DMS 273 (cell line): ENCODE results near the gene RBMS3.

Experiments used
- DNase-seq: peaks from one replicate; lab custom pipeline; 2025; ENCODE audit not compliant: unreplicated experiment; lab: John Stamatoyannopoulos, UW

The RBMS3 gene

GRCh38 chr3:29559741-29560465 is 279.0 kb downstream of the RBMS3 start:
- no peak for DNase-seq

- DNase-seq = no peak
Measured at GRCh38 chr3:29561651-29562149, 280.8 kb downstream of the RBMS3 start.

DNA sequence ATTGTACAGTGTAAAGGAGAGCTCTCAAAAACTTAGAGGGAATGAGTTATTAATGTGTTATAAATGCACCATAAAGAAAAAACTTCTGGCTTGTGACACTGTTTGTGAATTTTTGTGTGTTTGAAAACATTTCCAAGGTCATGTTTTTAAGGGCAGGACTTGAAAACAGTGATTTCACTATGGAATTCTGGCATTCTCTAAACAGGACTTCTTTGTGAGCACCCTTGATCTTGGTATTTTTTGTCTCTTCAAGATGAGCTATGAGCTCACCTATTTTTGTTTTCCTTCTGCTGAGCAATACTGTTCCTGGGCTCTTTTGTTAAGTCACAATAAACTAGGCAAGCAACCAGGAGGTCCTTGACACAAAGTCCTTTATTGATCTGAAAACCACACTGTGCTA is 284.4 kb downstream of the RBMS3 start:
- DNase-seq = no peak

DNA sequence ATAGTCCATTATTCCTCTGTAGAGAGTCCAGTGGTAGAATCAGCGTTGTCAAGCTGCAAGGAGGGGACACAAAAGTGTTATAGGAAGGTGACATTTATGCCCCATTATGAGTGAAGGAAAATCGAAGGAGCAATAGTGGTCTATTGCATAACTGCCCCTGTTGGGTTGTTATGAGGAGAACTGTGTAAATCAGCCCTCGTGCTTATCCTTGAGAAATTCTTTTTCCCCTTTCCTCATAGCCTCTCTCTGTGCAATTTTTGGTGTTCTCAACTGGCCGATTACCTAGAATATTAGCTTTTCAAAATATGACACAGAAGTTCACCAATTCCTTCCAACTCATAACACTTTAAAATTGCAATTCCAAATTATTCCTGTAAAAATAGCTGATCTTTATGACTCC is 286.6 kb downstream of the RBMS3 start:
- no peak for DNase-seq

GRCh38 chr3:29568355-29568754 is 287.5 kb downstream of the RBMS3 start:
- peak; percentile 4 for DNase-seq

GRCh38 chr3:29576181-29576580 is 295.3 kb downstream of the RBMS3 start:
- DNase-seq = no peak

GRCh38 chr3:29576675-29577074 is 295.8 kb downstream of the RBMS3 start:
- no peak for DNase-seq

DNA sequence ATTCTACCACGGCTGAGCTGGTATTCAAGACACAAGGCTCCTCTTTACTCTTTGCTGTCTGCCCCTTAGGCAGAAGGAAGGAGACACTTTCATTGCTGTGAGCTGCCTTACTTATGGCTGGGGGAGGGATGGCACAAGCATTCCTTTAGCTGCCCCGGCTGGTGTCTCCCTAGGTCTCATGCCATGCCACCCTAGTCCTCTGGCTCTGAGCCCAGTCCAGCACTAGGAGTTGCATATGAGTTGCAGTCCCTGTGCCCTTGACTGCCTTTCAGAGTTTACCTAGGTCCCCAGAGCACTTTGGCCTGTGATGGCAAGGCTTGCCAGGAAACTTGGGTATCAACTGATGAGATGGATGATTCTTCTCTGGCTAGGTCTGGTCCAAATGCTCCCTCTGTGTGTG is 296.4 kb downstream of the RBMS3 start:
- no peak for DNase-seq

DNA sequence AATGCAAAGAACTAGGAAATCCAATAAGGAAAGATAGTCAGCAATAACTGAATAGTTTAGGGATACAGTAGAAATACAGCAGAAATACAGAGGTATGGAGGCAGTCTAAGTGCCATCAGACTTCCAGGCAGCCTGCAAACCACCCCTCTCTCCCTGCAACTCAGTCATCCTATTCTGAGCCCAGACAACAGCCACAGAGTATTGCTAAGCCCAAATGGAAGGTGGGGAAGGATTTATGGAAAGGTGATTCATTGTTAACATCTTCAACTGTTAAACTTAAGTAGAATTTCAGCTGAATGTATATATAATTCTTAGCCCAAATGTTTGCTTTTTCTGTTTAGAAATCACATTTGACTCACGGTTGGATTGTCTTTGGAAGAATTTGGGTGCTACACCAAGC is 300.4 kb downstream of the RBMS3 start:
- no peak for DNase-seq

DNA sequence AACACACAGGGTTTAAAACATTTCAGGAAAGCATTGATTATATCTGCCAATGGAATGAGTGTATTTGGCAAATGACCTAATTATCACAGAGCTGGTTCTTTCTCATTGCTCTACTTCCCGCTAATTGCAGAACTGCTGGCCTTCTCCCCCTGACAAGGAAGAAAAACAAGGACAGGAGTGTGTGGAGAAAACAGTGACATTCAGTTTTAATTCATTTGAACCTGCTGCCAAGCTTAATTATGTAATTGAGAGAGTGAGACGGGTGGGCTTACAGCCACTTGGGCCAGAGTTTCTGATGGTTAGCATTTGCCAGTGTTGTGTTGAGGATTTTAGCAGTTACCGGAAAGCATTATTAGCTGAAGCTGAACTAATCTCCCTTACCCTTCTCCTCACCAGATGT is 301.4 kb downstream of the RBMS3 start:
- peak; percentile 2 for DNase-seq

GRCh38 chr3:29583861-29584260 is 303.0 kb downstream of the RBMS3 start:
- no peak for DNase-seq

GRCh38 chr3:29585368-29585767 is 304.5 kb downstream of the RBMS3 start:
- no peak for DNase-seq

GRCh38 chr3:29587340-29587739 is 306.5 kb downstream of the RBMS3 start:
- no peak for DNase-seq

DNA sequence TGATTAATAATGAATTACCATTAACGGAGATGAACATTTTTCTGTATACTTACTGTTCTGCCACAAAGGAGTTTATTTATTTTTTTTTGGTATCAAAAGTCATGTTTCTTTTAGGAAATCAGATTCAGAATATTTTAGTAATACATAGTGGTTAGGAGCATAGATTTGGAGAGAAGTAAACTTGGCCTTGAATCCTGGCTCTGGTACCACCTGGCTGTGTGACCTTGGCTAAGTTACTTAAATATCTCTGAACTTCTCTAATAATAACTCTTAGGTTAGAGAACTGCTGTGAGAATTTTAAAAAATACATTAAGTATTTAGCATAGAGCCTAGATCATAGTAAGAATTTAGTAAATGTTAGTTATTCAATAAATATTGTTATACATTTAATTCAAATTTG is 309.1 kb downstream of the RBMS3 start:
- DNase-seq = no peak

GRCh38 chr3:29590461-29590860 is 309.6 kb downstream of the RBMS3 start:
- DNase-seq = no peak

- no peak for DNase-seq
Measured at GRCh38 chr3:29591579-29591978, 310.7 kb downstream of the RBMS3 start.

GRCh38 chr3:29593802-29594201 is 312.9 kb downstream of the RBMS3 start:
- no peak for DNase-seq

GRCh38 chr3:29594261-29594660 is 313.4 kb downstream of the RBMS3 start:
- no peak for DNase-seq

DNA sequence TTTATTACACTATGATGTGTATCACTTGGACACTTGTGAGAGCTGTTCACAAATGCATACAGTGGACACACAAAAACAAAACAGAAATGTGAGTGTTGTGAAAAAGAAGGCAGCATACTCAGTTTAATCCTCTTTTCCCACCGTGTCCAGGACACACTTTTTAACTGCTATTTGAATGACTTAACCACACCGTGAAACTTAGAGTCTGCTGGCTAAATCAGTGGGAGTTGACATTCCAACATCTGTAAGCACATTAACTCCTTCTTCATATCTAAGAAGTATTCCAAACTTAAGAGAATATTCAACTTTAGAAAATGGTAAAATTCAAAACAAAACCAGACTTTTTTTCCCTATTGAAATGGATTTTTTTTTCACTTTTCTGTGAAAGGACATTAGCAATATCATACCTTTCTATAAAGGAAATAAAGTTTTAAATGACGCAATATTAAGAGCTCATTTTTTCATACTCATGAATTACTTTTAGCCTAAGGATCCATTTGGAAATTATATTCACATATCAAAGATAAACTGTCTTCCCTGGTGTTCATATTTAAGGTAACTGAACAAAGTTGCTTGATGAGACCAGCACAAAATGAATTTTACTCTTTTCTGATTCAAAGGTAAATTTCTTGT is 316.6 kb downstream of the RBMS3 start:
- DNase-seq = no peak

DNA sequence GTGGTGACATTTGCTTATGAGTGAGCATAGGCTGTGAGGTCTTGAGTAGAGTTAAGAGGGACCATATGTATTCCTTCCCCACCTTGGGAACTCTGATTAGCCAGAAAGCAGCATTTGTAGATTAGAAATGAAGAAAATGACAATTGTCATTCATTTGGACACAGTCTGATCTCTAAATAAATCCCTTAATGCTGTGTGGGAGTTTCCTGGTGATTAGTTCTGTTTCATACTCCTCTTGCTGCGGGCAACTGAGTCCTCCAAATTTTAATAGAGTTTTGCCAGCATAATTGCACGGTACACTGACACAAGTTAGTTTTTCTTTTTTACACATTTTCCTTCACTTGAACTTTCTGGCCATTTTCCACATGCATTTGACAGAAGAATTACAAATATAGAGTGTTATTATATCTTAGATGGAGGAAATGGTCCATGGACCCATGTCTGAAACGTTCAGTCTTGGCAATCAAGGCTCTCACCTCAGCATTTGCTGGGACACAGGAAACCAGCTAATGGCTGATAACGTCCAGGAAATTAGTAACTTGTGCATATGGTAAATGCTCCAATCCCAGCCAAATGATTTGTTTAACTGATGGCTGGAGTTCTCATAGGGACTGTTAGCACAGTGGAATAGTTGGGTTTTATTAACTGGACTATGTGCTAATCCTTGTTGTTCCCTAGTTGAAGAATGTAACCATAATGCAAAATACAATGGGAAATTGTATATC is 321.2 kb downstream of the RBMS3 start:
- no peak for DNase-seq

DNA sequence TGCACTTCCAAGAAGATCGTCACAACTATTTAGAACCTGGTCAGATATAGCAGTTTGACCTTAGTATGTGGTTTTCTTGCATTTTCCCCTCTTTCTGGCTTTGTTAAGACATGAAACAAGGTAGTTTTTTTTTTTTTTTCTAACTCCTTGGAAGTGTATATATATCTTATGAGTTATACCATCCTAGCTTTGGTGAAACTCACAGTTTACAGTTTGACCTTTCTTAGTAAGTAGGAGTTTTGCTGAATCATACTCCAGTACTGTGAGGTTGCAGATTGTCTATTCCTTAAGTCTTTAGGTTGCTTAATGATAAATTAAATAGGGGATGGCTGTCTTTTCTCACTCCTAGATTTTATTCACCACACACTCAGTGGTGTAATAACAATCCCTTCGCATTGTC is 325.0 kb downstream of the RBMS3 start:
- no peak for DNase-seq

- no peak for DNase-seq
Measured at GRCh38 chr3:29606416-29606815, 325.5 kb downstream of the RBMS3 start.
